Activated T-cell treated with anti-CD3 and anti-CD28 coated beads, Interleukin-2, amount 50 U/mL, for 4 hours (primary cell): ENCODE measurements around the gene FANK1. TPM values are rescaled to one million over a fixed set of nuclear protein-coding genes. Genes with fewer than 3 reads are reported as not detected.
"Not testable (repeated sequence)": the region's sequence is repeated elsewhere in the genome, so short reads cannot be mapped to it uniquely, and the experiment has no call there.

Source experiments
- ATAC-seq, 2 donors: fragments of 200-7000 bp; cut with Tn5 transposase; one replicate each; pipeline ENCODE4 v1.10.0; 2021
- DNase-seq: peaks from one replicate; pipeline ENCODE4 v3.0.0-alpha.2; 2020
- H3K27me3 Mint-ChIP-seq: one replicate; pipeline ENCODE4 v1.8.0; 2021; ENCODE audit warnings: low read depth, mixed read lengths
- H3K36me3 Mint-ChIP-seq: one replicate; pipeline ENCODE4 v1.8.0; 2022; ENCODE audit warnings: mixed read lengths; ENCODE audit not compliant: insufficient read depth
- H3K4me1 Mint-ChIP-seq: one replicate; pipeline ENCODE4 v1.8.0; 2021; ENCODE audit warnings: low read depth, mixed read lengths
- H3K4me3 Mint-ChIP-seq: one replicate; pipeline ENCODE4 v1.8.0; 2021; ENCODE audit warnings: mild to moderate bottlenecking, moderate library complexity, mixed read lengths
- H3K9me3 Mint-ChIP-seq: one replicate; pipeline ENCODE4 v1.8.0; 2021; ENCODE audit warnings: mixed read lengths
- total RNA-seq, 3 donors: library from RNA; stranded (reverse); gene quantifications; one replicate each; pipeline ENCODE4 v1.2.1, GENCODE V29; 2021

FANK1 gene, protein sequence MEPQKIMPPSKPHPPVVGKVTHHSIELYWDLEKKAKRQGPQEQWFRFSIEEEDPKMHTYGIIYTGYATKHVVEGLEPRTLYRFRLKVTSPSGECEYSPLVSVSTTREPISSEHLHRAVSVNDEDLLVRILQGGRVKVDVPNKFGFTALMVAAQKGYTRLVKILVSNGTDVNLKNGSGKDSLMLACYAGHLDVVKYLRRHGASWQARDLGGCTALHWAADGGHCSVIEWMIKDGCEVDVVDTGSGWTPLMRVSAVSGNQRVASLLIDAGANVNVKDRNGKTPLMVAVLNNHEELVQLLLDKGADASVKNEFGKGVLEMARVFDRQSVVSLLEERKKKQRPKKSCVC
- total RNA-seq, result under 1 TPM; 0.37 to 0.71 (median 0.66) TPM

DNA sequence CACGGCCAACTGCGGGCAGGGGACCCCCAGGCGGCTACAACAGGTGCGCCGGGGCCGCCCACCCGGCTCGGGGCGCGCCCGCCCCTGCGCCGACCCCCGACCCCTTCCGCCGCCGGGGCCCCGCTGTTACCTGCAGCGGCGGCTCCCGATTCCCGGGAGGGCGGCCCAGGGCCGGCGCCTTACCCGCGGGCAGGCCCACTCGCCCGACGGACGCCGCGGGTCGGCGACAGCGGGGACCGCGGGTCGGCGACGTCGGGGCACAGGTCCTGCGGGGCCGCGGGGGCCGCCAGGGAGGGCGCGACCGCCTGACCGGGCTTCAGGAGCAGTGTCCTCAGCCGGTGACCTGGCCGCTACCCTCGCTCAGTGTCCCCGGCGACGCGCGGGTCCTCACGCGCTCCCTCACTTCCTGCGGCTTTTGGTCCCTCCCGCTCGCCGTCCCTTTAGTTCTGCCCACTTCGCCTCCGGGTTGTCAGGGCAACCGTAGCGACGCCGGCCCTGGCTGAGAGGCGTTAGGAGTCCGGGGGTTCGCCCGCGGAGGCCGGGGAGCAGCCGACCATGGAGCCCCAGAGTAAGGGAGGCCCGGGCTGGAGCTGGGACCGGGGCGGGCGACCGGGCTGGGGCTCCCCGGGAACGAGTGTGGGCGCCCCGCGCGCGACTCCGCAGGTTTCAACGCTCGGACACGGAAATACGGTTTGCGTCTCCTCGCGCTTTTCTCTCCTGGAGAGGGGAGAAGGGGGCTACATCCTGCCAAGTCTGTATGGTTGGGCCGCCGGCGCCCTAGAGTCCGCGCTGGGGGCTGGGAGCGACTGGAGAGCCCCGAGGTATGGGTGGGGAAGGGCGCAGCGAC lies at the start of gene FANK1:
FANK1 (plus strand) TSS at position 477 of the 847 bp plus-strand sequence; CDS start at position 556, 79 bp downstream.
- peaks cover 14% of the 10 kb centered on the region for H3K27me3 Mint-ChIP-seq
- peak; percentile 66 for DNase-seq
- H3K9me3 Mint-ChIP-seq, result not testable (repeated sequence)

GRCh38 chr10:125846894-125847293 lies 49.5 kb upstream of the FANK1 start:
- no peaks in the 10 kb centered on the region for H3K9me3 Mint-ChIP-seq

More for the DNA sequence above, at the start of gene FANK1:
- peaks cover 16% of the 10 kb centered on the region for H3K4me1 Mint-ChIP-seq
- H3K36me3 Mint-ChIP-seq, result not testable (repeated sequence)
- peak; percentile 80 to 84 for ATAC-seq
- H3K4me3 Mint-ChIP-seq, result peak within 1 kb of the TSS; percentile 86

GRCh38 chr10:125848371-125848770 lies 48.0 kb upstream of the FANK1 start:
- no peak overlapping the region for H3K4me3 Mint-ChIP-seq
- ATAC-seq (no peak), DNase-seq (no peak)
- H3K9me3 Mint-ChIP-seq, result no peaks in the 10 kb centered on the region
- peaks cover 26% of the 10 kb centered on the region for H3K36me3 Mint-ChIP-seq
- H3K4me1 Mint-ChIP-seq, result no peaks in the 10 kb centered on the region
- no peaks in the 10 kb centered on the region for H3K27me3 Mint-ChIP-seq

More at GRCh38 chr10:125846894-125847293, 49.5 kb upstream of the FANK1 start:
- H3K4me1 Mint-ChIP-seq, result no peaks in the 10 kb centered on the region
- DNase-seq, result no peak
- no peak overlapping the region for H3K4me3 Mint-ChIP-seq
- no peak for ATAC-seq
- H3K27me3 Mint-ChIP-seq, result no peaks in the 10 kb centered on the region
- H3K36me3 Mint-ChIP-seq, result peaks cover 18% of the 10 kb centered on the region

- DNase-seq, result no peak
- H3K27me3 Mint-ChIP-seq, result no peaks in the 10 kb centered on the region
- no peak for ATAC-seq
- H3K4me1 Mint-ChIP-seq, result no peaks in the 10 kb centered on the region
- no peak overlapping the region for H3K4me3 Mint-ChIP-seq
- no peaks in the 10 kb centered on the region for H3K9me3 Mint-ChIP-seq
- peaks cover 28% of the 10 kb centered on the region for H3K36me3 Mint-ChIP-seq
Observed at GRCh38 chr10:125848857-125849256, 47.5 kb upstream of the FANK1 start.

GRCh38 chr10:125849448-125849847 lies 46.9 kb upstream of the FANK1 start:
- ATAC-seq, result no peak
- no peaks in the 10 kb centered on the region for H3K9me3 Mint-ChIP-seq
- DNase-seq, result no peak
- peaks cover 26% of the 10 kb centered on the region for H3K36me3 Mint-ChIP-seq
- no peaks in the 10 kb centered on the region for H3K27me3 Mint-ChIP-seq
- no peaks in the 10 kb centered on the region for H3K4me1 Mint-ChIP-seq
- H3K4me3 Mint-ChIP-seq, result no peak overlapping the region

- peaks cover 24% of the 10 kb centered on the region for H3K36me3 Mint-ChIP-seq
- no peak overlapping the region for H3K4me3 Mint-ChIP-seq
- ATAC-seq, result no peak
- no peaks in the 10 kb centered on the region for H3K9me3 Mint-ChIP-seq
- DNase-seq, result no peak
- H3K27me3 Mint-ChIP-seq, result no peaks in the 10 kb centered on the region
- no peaks in the 10 kb centered on the region for H3K4me1 Mint-ChIP-seq
Observed at GRCh38 chr10:125850766-125851731, 45.3 kb upstream of the FANK1 start.

DNA sequence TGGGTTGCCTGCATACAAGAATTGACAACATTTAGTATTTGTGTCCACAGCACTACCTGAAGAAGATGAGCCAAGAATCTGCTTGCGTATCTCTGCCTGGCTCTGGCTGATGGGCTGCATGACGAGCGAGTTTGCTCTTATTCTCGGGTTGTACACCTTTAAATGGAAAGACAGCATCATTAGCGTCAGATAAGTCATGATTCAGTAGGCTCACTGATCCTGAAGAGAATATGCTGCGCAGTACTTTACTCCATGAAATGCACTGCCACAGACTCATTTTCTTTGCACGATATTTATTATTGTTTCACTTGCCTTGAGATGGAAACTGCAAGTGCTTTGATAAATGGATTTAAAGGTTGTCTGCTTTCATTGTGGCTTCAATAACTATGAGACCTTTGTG lies 43.9 kb upstream of the FANK1 start:
- Mint-ChIP-seq H3K27me3 (no peaks in the 10 kb centered on the region), H3K9me3 (no peaks in the 10 kb centered on the region), H3K36me3 (peaks cover 22% of the 10 kb centered on the region), H3K4me3 (no peak overlapping the region), H3K4me1 (no peaks in the 10 kb centered on the region)
- DNase-seq, result no peak
- no peak for ATAC-seq

DNA sequence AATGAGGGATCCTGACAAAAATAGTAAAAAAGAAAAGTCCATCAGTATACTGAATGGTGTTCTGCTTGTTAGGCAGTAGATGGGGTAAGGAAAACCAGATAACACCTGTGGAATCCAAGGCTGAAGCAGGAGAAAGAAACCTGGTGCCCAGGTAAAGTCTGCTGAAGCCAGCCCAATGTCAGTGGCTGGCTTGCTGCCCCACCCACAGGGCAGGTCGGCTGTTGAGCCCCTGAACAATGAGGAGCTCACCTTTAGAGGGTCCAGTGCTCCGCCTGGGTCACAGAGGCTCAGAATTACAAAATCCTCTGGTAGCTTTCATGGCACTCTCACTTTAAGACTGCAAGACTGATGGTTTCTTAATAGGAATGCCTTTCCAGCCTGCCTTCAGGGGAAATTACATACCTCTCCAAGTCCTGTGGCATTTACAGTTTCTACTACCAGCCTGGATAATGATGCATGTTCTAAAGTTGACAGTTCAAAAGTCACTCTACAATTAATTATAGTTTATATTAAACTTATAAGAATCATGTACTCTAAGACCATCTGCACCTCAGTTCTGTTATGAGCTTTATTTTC lies 39.1 kb upstream of the FANK1 start:
- Mint-ChIP-seq H3K27me3 (no peaks in the 10 kb centered on the region), H3K9me3 (no peaks in the 10 kb centered on the region), H3K4me1 (no peaks in the 10 kb centered on the region), H3K36me3 (peaks cover 14% of the 10 kb centered on the region), H3K4me3 (no peak overlapping the region)
- ATAC-seq (no peak), DNase-seq (no peak)

GRCh38 chr10:125859128-125859817 lies 37.1 kb upstream of the FANK1 start:
- ATAC-seq (no peak), DNase-seq (no peak)
- H3K4me3 Mint-ChIP-seq, result no peak overlapping the region
- no peaks in the 10 kb centered on the region for H3K27me3 Mint-ChIP-seq
- peaks cover 5% of the 10 kb centered on the region for H3K36me3 Mint-ChIP-seq
- no peaks in the 10 kb centered on the region for H3K9me3 Mint-ChIP-seq
- H3K4me1 Mint-ChIP-seq, result no peaks in the 10 kb centered on the region

DNA sequence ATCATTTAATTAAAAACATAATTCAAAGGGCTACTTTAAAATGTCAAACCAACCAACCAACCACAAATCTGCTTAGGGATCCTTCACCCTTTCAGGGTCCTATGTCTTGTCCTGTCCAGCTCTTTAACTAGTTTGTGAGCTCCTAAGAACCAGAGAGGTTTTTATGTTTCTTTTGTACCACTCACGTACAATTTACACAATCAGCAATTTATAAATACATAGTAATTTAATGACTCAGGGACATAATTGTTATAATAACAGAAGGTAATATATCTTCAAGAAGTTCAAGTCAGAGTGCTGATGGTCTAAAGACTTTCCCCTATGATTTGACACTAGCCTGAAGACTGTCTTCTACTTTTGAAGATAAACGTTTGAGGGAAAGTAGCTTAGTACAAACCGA lies 31.2 kb upstream of the FANK1 start:
- DNase-seq (no peak), ATAC-seq (no peak)
- H3K9me3 Mint-ChIP-seq, result no peaks in the 10 kb centered on the region
- no peaks in the 10 kb centered on the region for H3K27me3 Mint-ChIP-seq
- peaks cover 4% of the 10 kb centered on the region for H3K36me3 Mint-ChIP-seq
- H3K4me3 Mint-ChIP-seq, result no peak overlapping the region
- H3K4me1 Mint-ChIP-seq, result no peaks in the 10 kb centered on the region

- ATAC-seq, result no peak
- H3K4me3 Mint-ChIP-seq, result no peak overlapping the region
- DNase-seq, result no peak
- no peaks in the 10 kb centered on the region for H3K27me3 Mint-ChIP-seq
- peaks cover 4% of the 10 kb centered on the region for H3K36me3 Mint-ChIP-seq
- no peaks in the 10 kb centered on the region for H3K9me3 Mint-ChIP-seq
- no peaks in the 10 kb centered on the region for H3K4me1 Mint-ChIP-seq
Observed at GRCh38 chr10:125866421-125867029, 29.8 kb upstream of the FANK1 start.

DNA sequence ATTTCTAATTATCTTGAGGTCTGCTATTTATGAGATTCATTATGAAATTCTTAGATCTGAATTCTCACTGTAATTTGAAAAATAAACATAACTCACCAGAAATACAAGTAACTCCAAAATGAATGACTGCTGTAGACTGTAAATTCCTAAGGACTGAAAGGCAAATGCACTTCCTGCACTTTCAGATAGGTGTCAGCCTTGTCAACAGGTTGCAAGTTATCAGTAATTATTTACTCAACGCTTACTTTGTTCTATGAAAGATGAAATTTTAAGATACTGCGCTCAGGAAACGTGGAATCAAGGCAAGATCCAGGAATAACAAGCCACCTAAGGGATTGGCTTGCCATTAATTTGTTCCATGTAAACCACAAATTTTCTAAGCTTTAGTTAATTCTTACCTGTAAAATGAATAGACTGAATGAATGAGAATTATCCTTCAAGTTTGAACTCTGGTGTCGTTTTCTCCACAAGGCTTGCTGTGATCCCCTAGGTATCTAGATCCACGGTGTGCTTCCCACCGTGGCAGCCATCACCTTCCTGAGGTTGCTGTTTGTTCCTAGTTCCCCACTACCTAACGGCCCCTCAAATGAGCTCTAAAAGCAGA lies 27.9 kb upstream of the FANK1 start:
- peaks cover 4% of the 10 kb centered on the region for H3K36me3 Mint-ChIP-seq
- H3K9me3 Mint-ChIP-seq, result no peaks in the 10 kb centered on the region
- no peak overlapping the region for H3K4me3 Mint-ChIP-seq
- DNase-seq (no peak), ATAC-seq (no peak)
- no peaks in the 10 kb centered on the region for H3K27me3 Mint-ChIP-seq
- no peaks in the 10 kb centered on the region for H3K4me1 Mint-ChIP-seq

GRCh38 chr10:125871338-125871737 lies 25.0 kb upstream of the FANK1 start:
- Mint-ChIP-seq H3K36me3 (peaks cover 20% of the 10 kb centered on the region), H3K4me3 (no peak overlapping the region), H3K27me3 (no peaks in the 10 kb centered on the region), H3K9me3 (peaks cover 3% of the 10 kb centered on the region), H3K4me1 (no peaks in the 10 kb centered on the region)
- DNase-seq, result no peak
- no peak for ATAC-seq
